Spleen (tissue), 7 donors: ENCODE data around the gene KRTAP4-12.

ENCODE experiments used
- CTCF ChIP-seq, 11 experiments: fragments of 200-600 bp in 7 of 11; fragments of 450-650 bp in 4 of 11; sonication (generic) in 4 of 11; IDR thresholded peaks in 8 of 11; conservative IDR thresholded peaks in 3 of 11; 1 replicate in 7 of 11; 2 replicates in 4 of 11; pipeline versions ENCODE4 v1.4.0 to v1.8.0; 2016 to 2021; ENCODE audit warnings: antibody characterized with exemption in 11 of 11, inconsistent platforms in 4 of 11, mild to moderate bottlenecking in 1 of 11
- POLR2A ChIP-seq, 3 donors: fragments of 450-650 bp; IDR thresholded peaks; one replicate each; pipeline ENCODE4 v1.5.1; 2017; ENCODE audit warnings: antibody characterized with exemption in 3 of 3, mild to moderate bottlenecking in 1 of 3
- donor health status: DM: no; HTN: no; CAD: no; lungs with moderate emphysema.
- donor health status: DM: no; HTN: no; CAD: no.
- donor health status: DM: no; HTN: no; CAD: no.

- TF ChIP-seq CTCF (IDR thresholded peaks at IDR 0.05 in 8 of 11, conservative IDR thresholded peaks at IDR 0.05 in 3 of 11) (no peak), POLR2A (IDR thresholded peaks at IDR 0.05) (no peak)
These were observed 10.1 kb upstream of the KRTAP4-12 start for GRCh38 chr17:41133880-41134735.
